Endothelial cell of umbilical vein (primary cell): Measurements from ENCODE around the gene GGACT. TPM values are rescaled to one million over a fixed set of nuclear protein-coding genes. Genes with fewer than 3 reads are reported as not detected.

Experiments
- BruUV-seq: library from RNA; stranded (reverse); fragments of 400-500 nt; replicated peaks from 2 replicates; lab custom pipeline; 2021; lab: Mats Ljungman, UMichigan
- CTCF ChIA-PET: fragments of 300-600, 350-600 bp; sonication (Branson Sonifier 250); formaldehyde crosslinking; loops from one replicate; lab custom pipeline; 2021; ENCODE audit warnings: antibody characterized with exemption, inconsistent platforms; lab: Charles Lee
- POLR2A ChIA-PET: fragments of 300-600, 350-600 bp; sonication (Branson Sonifier 250); formaldehyde crosslinking; loops from one replicate; lab custom pipeline; 2021; ENCODE audit warnings: antibody characterized with exemption, inconsistent platforms; lab: Charles Lee
- DNase-seq: peaks from one replicate; pipeline ENCODE4 v3.0.0-alpha.2; 2011; ENCODE audit warnings: low read depth, low spot score
- FAIRE-seq: peaks from 2 replicates; lab custom pipeline; 2011; peaks lifted over from hg19 to GRCh38; lab: Jason Lieb, UNC
- H2AFZ ChIP-seq: 2 replicates; pipeline ENCODE4 v1.6.0; 2012; ENCODE audit warnings: low read depth, low read length, control low read depth, inconsistent platforms
- H3K27ac ChIP-seq: 2 replicates; pipeline ENCODE4 v1.5.1; 2011; ENCODE audit warnings: low read depth, mild to moderate bottlenecking, control low read depth, low read length, moderate library complexity; ENCODE audit not compliant: insufficient read depth
- H3K27me3 ChIP-seq, 2 experiments: 2 replicates each; pipeline versions ENCODE4 v1.6.0 to v1.6.1; 2011; ENCODE audit warnings: low read length in 2 of 2, mixed read lengths in 1 of 2; ENCODE audit not compliant: control insufficient read depth in 2 of 2, insufficient read depth in 2 of 2
- H3K36me3 ChIP-seq, 2 experiments: 2 replicates in 1 of 2; 3 replicates in 1 of 2; pipeline ENCODE4 v1.5.1; 2011; ENCODE audit warnings: low read length in 2 of 2, mild to moderate bottlenecking in 1 of 2, moderate library complexity in 1 of 2; ENCODE audit not compliant: control insufficient read depth in 2 of 2, insufficient read depth in 2 of 2; ENCODE audit errors: extremely low read depth in 1 of 2
- H3K4me1 ChIP-seq: 3 replicates; pipeline ENCODE4 v1.5.1; 2011; ENCODE audit warnings: mild to moderate bottlenecking, low read length; ENCODE audit not compliant: control insufficient read depth, insufficient read depth; ENCODE audit errors: extremely low read depth
- H3K4me2 ChIP-seq: 2 replicates; pipeline ENCODE4 v1.6.1; 2011; ENCODE audit warnings: low read length, control low read depth, mixed read lengths; ENCODE audit not compliant: insufficient read depth
- H3K4me3 ChIP-seq, 3 experiments: fragments of 200-600 bp in 1 of 3; sonication (generic), shearing (Covaris generic) in 1 of 3; replicated peaks in 1 of 3; 2 replicates each; pipeline ENCODE4 v1.5.1; 2011 to 2016; ENCODE audit warnings: control low read depth in 3 of 3, low read length in 3 of 3, mild to moderate bottlenecking in 2 of 3, inconsistent platforms in 1 of 3, low read depth in 1 of 3, moderate library complexity in 1 of 3; ENCODE audit not compliant: insufficient read depth in 1 of 3
- H3K79me2 ChIP-seq: 2 replicates; pipeline ENCODE4 v1.6.0; 2012; ENCODE audit warnings: low read length, inconsistent platforms; ENCODE audit not compliant: control insufficient read depth, insufficient read depth
- H3K9ac ChIP-seq: replicated peaks from 2 replicates; pipeline ENCODE3; 2011; ENCODE audit warnings: low read length, control low read depth; ENCODE audit not compliant: insufficient read depth; ENCODE audit errors: extremely low read depth
- H3K9me1 ChIP-seq: replicated peaks from 3 replicates; pipeline ENCODE4 v1.6.0; 2011; ENCODE audit warnings: mild to moderate bottlenecking, low read length; ENCODE audit not compliant: control insufficient read depth, insufficient read depth; ENCODE audit errors: extremely low read depth
- H3K9me3 ChIP-seq: replicated peaks from 2 replicates; pipeline ENCODE4 v1.5.1; 2012; ENCODE audit warnings: low read length, inconsistent platforms; ENCODE audit not compliant: control insufficient read depth, insufficient read depth
- H4K20me1 ChIP-seq: replicated peaks from 2 replicates; pipeline ENCODE3; 2011; ENCODE audit warnings: mild to moderate bottlenecking, low read length; ENCODE audit not compliant: control insufficient read depth, insufficient read depth; ENCODE audit errors: extremely low read depth
- EZH2 ChIP-seq: IDR thresholded peaks from 2 replicates; pipeline ENCODE4 v1.6.1; 2012; ENCODE audit warnings: borderline replicate concordance, low read depth, mild to moderate bottlenecking, moderate library complexity, low read length, inconsistent platforms; ENCODE audit not compliant: severe bottlenecking
- FOS ChIP-seq: IDR thresholded peaks from 2 replicates; pipeline ENCODE4 v1.6.1; 2011; ENCODE audit warnings: mild to moderate bottlenecking, low read length, moderate library complexity, borderline replicate concordance; ENCODE audit not compliant: insufficient read depth
- GATA2 ChIP-seq: IDR thresholded peaks from 2 replicates; pipeline ENCODE4 v1.7.0; 2011; ENCODE audit warnings: low read depth, mild to moderate bottlenecking, moderate library complexity, mixed read lengths, low read length; ENCODE audit not compliant: insufficient read length, insufficient read depth
- JUN ChIP-seq: IDR thresholded peaks from 2 replicates; pipeline ENCODE4 v1.6.1; 2011; ENCODE audit warnings: borderline replicate concordance, low read depth; ENCODE audit not compliant: insufficient read length, insufficient read depth
- MYC ChIP-seq: IDR thresholded peaks from one replicate; pipeline ENCODE4 v1.6.1; 2011; ENCODE audit warnings: mild to moderate bottlenecking, low read depth, low read length
- POLR2A ChIP-seq: IDR thresholded peaks from 2 replicates; pipeline ENCODE4 v1.6.1; 2012; ENCODE audit warnings: low read depth, mild to moderate bottlenecking, control low read depth, low read length
- POLR2AphosphoS5 ChIP-seq: IDR thresholded peaks from 2 replicates; pipeline ENCODE4 v1.6.1; 2012; ENCODE audit warnings: low read depth, mild to moderate bottlenecking, control low read depth, low read length, moderate library complexity; ENCODE audit not compliant: insufficient read depth
- dilution Hi-C: fragments of 300-500 bp; cut with MboI; formaldehyde crosslinking; loops from one replicate; pipeline ENCODE4 v1.15.0; 2019; ENCODE audit warnings: low sequenced_read_pairs; ENCODE audit not compliant: extremely low pct_ligation_motif_present
- intact Hi-C: fragments of 100-400 bp; cut with micrococcal nuclease; formaldehyde crosslinking; loops from one replicate; pipeline ENCODE4 v1.10.0; 2022
- polyA plus RNA-seq, 4 experiments: library from polyadenylated mRNA; depleted of rRNA in 3 of 4; stranded (reverse) in 3 of 4; unstranded in 1 of 4; fragments of >200 nt; gene quantifications; 2 replicates each; pipeline versions ENCODE4 v1.2.1 to v1.2.3, GENCODE V29; 2011 to 2012; ENCODE audit warnings: missing spikeins in 1 of 4
- total RNA-seq: library from RNA; stranded (reverse); gene quantifications from 2 replicates; pipeline ENCODE4 v1.2.3, GENCODE V29; 2021
- TF ChIP-seq, protein P1 (sequence below), 2 donors: IDR thresholded peaks; 1 replicate in 1 of 2; 2 replicates in 1 of 2; pipeline ENCODE4 v1.5.1; 2011; ENCODE audit warnings: low read length in 2 of 2, mild to moderate bottlenecking in 2 of 2, moderate library complexity in 2 of 2, control low read depth in 1 of 2, inconsistent platforms in 1 of 2, low read depth in 1 of 2; ENCODE audit not compliant: insufficient read depth in 1 of 2; ENCODE audit errors: extremely low read depth in 1 of 2
- TF ChIP-seq, protein P2 (sequence below): IDR thresholded peaks from 2 replicates; pipeline ENCODE4 v1.6.1; 2011; ENCODE audit not compliant: insufficient read depth, insufficient read length

GGACT gene
- total and polyA plus RNA-seq, 2 donors (not counting 3 experiments of a cell fraction or from before 2014, with no cell fraction given): 2.5 to 6.5 TPM

DNA sequence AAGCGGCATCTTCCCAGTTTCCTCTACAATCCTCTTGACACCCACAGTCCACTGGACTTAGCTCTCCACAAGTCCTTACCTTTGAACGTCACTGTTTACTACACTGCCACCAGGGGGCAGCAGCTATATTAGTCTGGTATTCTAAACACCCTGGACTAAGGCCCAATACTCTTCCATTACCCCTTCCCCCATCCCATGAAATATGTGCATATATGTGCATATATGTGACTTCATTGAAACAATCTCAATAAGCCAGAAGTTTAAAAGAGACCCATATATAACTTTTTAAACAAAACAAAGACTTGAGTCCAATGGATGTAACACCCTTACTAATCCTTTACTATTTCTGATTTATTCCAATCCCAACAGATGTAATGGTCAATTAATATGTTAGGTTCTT lies 15.5 kb downstream of the GGACT start:
- Histone ChIP-seq H3K9me3 (no peaks in the 10 kb centered on the region), H3K9ac (no peak overlapping the region), H3K4me1 (no peaks in the 10 kb centered on the region), H3K9me1 (no peaks in the 10 kb centered on the region), H3K4me2 (no peak overlapping the region), H4K20me1 (no peaks in the 10 kb centered on the region), H3K27me3 (no peaks in the 10 kb centered on the region), H3K27ac (no peak overlapping the region), H3K79me2 (no peaks in the 10 kb centered on the region), H3K4me3 (no peak overlapping the region), H3K36me3 (no peaks in the 10 kb centered on the region), H2AFZ (no peak overlapping the region)
- intact Hi-C loops: loop anchor here (1.0 to 5.0 kb wide), 6 partner anchors 57 to 916 kb away; partner anchors contain the start of gene TMTC4
- CTCF ChIA-PET: interaction anchor here (0.5 to 6.1 kb wide), 45 partner anchors 9 to 1983 kb away, joined by 3 to 91 read pairs (median 5); partner anchors contain the start of genes GGACT, PCCA and TMTC4
- POLR2A ChIA-PET: no interaction called here
- dilution Hi-C loops: no loop called here
- peak; percentile 83 for DNase-seq
- BruUV-seq: no TSS peak
- peak; percentile 53 for FAIRE-seq
- TF ChIP-seq, protein P1, sequence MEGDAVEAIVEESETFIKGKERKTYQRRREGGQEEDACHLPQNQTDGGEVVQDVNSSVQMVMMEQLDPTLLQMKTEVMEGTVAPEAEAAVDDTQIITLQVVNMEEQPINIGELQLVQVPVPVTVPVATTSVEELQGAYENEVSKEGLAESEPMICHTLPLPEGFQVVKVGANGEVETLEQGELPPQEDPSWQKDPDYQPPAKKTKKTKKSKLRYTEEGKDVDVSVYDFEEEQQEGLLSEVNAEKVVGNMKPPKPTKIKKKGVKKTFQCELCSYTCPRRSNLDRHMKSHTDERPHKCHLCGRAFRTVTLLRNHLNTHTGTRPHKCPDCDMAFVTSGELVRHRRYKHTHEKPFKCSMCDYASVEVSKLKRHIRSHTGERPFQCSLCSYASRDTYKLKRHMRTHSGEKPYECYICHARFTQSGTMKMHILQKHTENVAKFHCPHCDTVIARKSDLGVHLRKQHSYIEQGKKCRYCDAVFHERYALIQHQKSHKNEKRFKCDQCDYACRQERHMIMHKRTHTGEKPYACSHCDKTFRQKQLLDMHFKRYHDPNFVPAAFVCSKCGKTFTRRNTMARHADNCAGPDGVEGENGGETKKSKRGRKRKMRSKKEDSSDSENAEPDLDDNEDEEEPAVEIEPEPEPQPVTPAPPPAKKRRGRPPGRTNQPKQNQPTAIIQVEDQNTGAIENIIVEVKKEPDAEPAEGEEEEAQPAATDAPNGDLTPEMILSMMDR (IDR thresholded peaks at IDR 0.05; ENCODE audit: extremely low read depth in 1 of 2, insufficient read depth in 1 of 2, low read depth in 1 of 2, low read length in 2 of 2): peak; percentile 72 to 75
- TF ChIP-seq POLR2A: no peak

DNA sequence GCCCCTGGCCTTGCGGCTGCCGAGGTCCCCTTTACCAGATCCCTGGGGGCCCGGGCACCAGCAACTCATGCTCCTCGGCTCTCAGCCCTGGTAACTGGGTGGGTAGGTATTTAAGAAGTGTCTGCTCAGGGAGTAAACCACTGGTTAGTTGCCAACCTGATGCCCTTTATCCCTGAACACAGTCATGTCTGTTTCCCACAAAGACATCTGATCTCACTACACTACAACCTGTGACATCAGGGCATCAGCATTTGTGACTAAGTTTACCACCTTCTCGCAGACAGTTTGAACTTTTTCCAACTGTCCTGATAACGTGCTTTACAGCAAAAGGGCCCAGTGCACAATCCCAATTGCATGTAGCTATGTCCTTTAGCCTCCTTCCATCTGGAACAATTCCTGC lies 22.0 kb downstream of the GGACT start:
- no TSS peak for BruUV-seq
- H3K9me3 ChIP-seq: no peaks in the 10 kb centered on the region
- no peaks in the 10 kb centered on the region for H3K4me1 ChIP-seq
- H3K27me3 ChIP-seq: no peaks in the 10 kb centered on the region
- dilution Hi-C loops: no loop called here
- H4K20me1 ChIP-seq: no peaks in the 10 kb centered on the region
- no peak overlapping the region for H3K4me3 ChIP-seq
- FAIRE-seq: no peak
- ChIA-PET CTCF (no interaction called here), POLR2A (no interaction called here)
- no peaks in the 10 kb centered on the region for H3K36me3 ChIP-seq
- H3K27ac ChIP-seq: no peak overlapping the region
- TF ChIP-seq FOS (no peak), MYC (no peak), GATA2 (no peak), JUN (no peak), POLR2AphosphoS5 (no peak), POLR2A (no peak), EZH2 (no peak)
- TF ChIP-seq, protein P2, sequence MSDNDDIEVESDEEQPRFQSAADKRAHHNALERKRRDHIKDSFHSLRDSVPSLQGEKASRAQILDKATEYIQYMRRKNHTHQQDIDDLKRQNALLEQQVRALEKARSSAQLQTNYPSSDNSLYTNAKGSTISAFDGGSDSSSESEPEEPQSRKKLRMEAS: no peak
- TF ChIP-seq, protein P1 (IDR thresholded peaks at IDR 0.05; ENCODE audit: extremely low read depth in 1 of 2, insufficient read depth in 1 of 2, low read depth in 1 of 2, low read length in 2 of 2): no peak
- no peak overlapping the region for H3K4me2 ChIP-seq
- H3K9me1 ChIP-seq: no peaks in the 10 kb centered on the region
- intact Hi-C loops: no loop called here
- no peak overlapping the region for H3K9ac ChIP-seq
- no peak overlapping the region for H2AFZ ChIP-seq
- H3K79me2 ChIP-seq: no peaks in the 10 kb centered on the region
- DNase-seq: no peak
